ENCODE measurements around the gene PABPC3.

DNA sequence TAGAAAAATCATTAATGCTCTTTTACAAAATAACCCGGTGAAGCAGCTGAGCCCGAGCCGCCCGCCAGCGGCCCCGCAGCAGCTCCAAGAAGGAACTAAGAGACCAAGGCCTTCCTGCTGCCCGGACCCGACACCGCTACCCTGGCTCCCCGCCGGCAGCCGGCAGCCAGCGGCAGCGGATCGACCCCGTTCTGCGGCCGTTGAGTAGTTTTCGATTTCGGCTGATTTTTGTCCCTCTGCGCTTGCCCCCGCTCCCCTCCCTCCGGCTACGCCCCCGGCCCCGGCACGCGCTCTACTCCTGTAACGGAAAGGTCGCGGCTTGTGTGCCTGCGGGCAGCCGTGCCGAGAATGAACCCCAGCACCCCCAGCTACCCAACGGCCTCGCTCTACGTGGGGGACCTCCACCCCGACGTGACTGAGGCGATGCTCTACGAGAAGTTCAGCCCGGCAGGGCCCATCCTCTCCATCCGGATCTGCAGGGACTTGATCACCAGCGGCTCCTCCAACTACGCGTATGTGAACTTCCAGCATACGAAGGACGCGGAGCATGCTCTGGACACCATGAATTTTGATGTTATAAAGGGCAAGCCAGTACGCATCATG, at the start of gene PABPC3:
- TF ChIP-seq PRMT3 (CRISPR knock-in tag; IDR thresholded peaks at IDR 0.05; ENCODE audit: borderline replicate concordance, low read depth) (no peak), MAX (IDR thresholded peaks at IDR 0.05) (no peak), TEAD2 (CRISPR knock-in tag; IDR thresholded peaks at IDR 0.05) (no peak), TOPORS (CRISPR knock-in tag; IDR thresholded peaks at IDR 0.05) (no peak), TFE3 (CRISPR knock-in tag; IDR thresholded peaks at IDR 0.05) (no peak), TCF7L2 (IDR thresholded peaks at IDR 0.05; ENCODE audit: low read depth, low read length) (no peak), RFX5 (IDR thresholded peaks at IDR 0.05; ENCODE audit: low read depth, low read length) (no peak), JARID2 (CRISPR knock-in tag; IDR thresholded peaks at IDR 0.05; ENCODE audit: insufficient replicate concordance) (no peak), RFXANK (CRISPR knock-in tag; IDR thresholded peaks at IDR 0.05) (no peak), EP300 (IDR thresholded peaks at IDR 0.05; ENCODE audit: low read depth in 2 of 2, low read length in 2 of 2) (no peak), EP300 (CRISPR knock-in tag; IDR thresholded peaks at IDR 0.05; ENCODE audit: borderline replicate concordance) (no peak), ZNF10 (CRISPR knock-in tag; IDR thresholded peaks at IDR 0.05; ENCODE audit: borderline replicate concordance, low read depth) (no peak), ZMYM4 (CRISPR knock-in tag; IDR thresholded peaks at IDR 0.05) (no peak), PATZ1 (CRISPR knock-in tag; IDR thresholded peaks at IDR 0.05) (no peak), SMAD1 (CRISPR knock-in tag; IDR thresholded peaks at IDR 0.05; ENCODE audit: borderline replicate concordance, low read depth) (no peak)
